NCI-H2196 treated with DMSO at 0.1 percent for 48 hours (cell line): ENCODE results near the gene MAPKBP1.
"Not testable (repeated sequence)": the region's sequence is repeated elsewhere in the genome, so short reads cannot be mapped to it uniquely, and the experiment has no call there.

Experiments
- DNase-seq: peaks from one replicate; lab custom pipeline; 2025; ENCODE audit not compliant: unreplicated experiment; lab: John Stamatoyannopoulos, UW

MAPKBP1 gene

GRCh38 chr15:41824062-41824745 is 49.9 kb downstream of the MAPKBP1 start:
- no peak for DNase-seq

- DNase-seq = no peak
Measured at GRCh38 chr15:41825145-41825544, 50.9 kb downstream of the MAPKBP1 start.

GRCh38 chr15:41825572-41826535 is 51.6 kb downstream of the MAPKBP1 start:
- no peak for DNase-seq

- no peak for DNase-seq
Measured at GRCh38 chr15:41827290-41827879, 53.1 kb downstream of the MAPKBP1 start.

- DNase-seq = peak; percentile 15
Measured at GRCh38 chr15:41827880-41828806, 53.9 kb downstream of the MAPKBP1 start, which contains the start of gene JMJD7. Gene JMJD7, plus strand, starts transcription at chr15:41828092. Its CDS starts 33 bp downstream, at chr15:41828125.

GRCh38 chr15:41828807-41829141 is 54.5 kb downstream of the MAPKBP1 start:
- no peak for DNase-seq

- DNase-seq = no peak
Measured at GRCh38 chr15:41829959-41830646, 55.8 kb downstream of the MAPKBP1 start.

GRCh38 chr15:41831291-41831690 is 57.0 kb downstream of the MAPKBP1 start:
- not testable (repeated sequence) for DNase-seq

GRCh38 chr15:41832208-41832607 is 57.9 kb downstream of the MAPKBP1 start:
- DNase-seq = no peak

- peak; percentile 14 for DNase-seq
Measured at GRCh38 chr15:41832875-41833274, 58.6 kb downstream of the MAPKBP1 start.

GRCh38 chr15:41834096-41834495 is 59.8 kb downstream of the MAPKBP1 start:
- DNase-seq = no peak

- DNase-seq = no peak
Measured at GRCh38 chr15:41836073-41836472, 61.8 kb downstream of the MAPKBP1 start.

GRCh38 chr15:41836713-41837454 is 62.6 kb downstream of the MAPKBP1 start:
- no peak for DNase-seq

- DNase-seq = peak; percentile 45
Measured at GRCh38 chr15:41838400-41838897, 64.2 kb downstream of the MAPKBP1 start, which contains the start of gene PLA2G4B. Gene PLA2G4B, plus strand, starts transcription at chr15:41838847. Its CDS starts 67 bp downstream, at chr15:41838914.

- DNase-seq = no peak
Measured at GRCh38 chr15:41839781-41840491, 65.7 kb downstream of the MAPKBP1 start.

GRCh38 chr15:41840673-41841072 is 66.4 kb downstream of the MAPKBP1 start:
- DNase-seq = no peak

GRCh38 chr15:41841131-41841530 is 66.8 kb downstream of the MAPKBP1 start:
- DNase-seq = no peak

- DNase-seq = no peak
Measured at GRCh38 chr15:41842229-41842628, 67.9 kb downstream of the MAPKBP1 start.
